GM19395 (cell line): ENCODE results near the gene RSF1.
A peak's percentile ranks its signal among the peaks of the same experiment; 100 is the strongest.

Source experiments
- ATAC-seq: cut with Tn5 transposase; IDR thresholded peaks from one replicate; pipeline ENCODE4 v1.9.1; 2021; ENCODE audit warnings: mild to moderate bottlenecking, moderate library complexity; ENCODE audit not compliant: unreplicated experiment

The RSF1 gene

GRCh38 chr11:77753230-77753629, 67.3 kb downstream of the RSF1 start:
- ATAC-seq: no peak

- no peak for ATAC-seq
Measured at GRCh38 chr11:77752516-77752915, 68.0 kb downstream of the RSF1 start.

DNA sequence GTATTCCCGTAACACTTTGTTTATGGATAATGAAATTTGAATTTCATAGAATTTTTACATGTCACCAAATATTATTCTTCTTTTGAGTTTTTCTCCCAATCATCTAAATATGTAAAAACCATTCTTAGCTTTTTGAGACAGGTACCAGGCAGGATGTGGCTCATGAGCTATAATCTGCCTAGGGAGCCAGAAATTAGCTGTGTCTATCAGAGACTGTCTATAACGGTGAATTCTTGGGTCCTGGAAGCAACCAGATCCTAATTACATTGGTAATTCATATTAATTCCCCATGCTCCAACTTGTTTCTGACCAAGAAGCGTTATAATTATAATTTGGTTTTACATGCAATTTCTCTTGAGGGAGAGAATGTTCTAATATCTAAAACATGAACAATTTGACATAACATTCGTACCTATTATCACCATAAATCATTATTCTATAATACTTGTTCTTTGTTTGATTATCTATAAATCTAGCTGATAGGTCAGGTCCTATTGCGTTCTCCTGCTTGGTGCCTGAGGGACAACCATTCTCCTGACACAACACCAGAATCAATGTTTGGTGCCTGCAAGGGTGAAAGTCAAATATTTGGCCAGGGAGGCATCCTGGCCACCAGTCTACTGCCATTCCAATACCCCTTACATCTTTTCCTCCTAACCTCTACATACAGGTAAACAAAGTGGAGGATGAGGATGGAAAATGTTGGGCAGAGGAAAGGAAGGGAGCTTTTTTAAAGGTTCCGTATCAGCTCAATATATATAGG, 69.9 kb downstream of the RSF1 start:
- no peak for ATAC-seq

GRCh38 chr11:77749232-77749631, 71.3 kb downstream of the RSF1 start:
- ATAC-seq: no peak

- no peak for ATAC-seq
Measured at GRCh38 chr11:77748266-77748665, 72.3 kb downstream of the RSF1 start.

- ATAC-seq: no peak
Measured at GRCh38 chr11:77747381-77747969, 73.0 kb downstream of the RSF1 start.

- ATAC-seq: no peak
Measured at GRCh38 chr11:77736473-77736872, 84.0 kb downstream of the RSF1 start.

DNA sequence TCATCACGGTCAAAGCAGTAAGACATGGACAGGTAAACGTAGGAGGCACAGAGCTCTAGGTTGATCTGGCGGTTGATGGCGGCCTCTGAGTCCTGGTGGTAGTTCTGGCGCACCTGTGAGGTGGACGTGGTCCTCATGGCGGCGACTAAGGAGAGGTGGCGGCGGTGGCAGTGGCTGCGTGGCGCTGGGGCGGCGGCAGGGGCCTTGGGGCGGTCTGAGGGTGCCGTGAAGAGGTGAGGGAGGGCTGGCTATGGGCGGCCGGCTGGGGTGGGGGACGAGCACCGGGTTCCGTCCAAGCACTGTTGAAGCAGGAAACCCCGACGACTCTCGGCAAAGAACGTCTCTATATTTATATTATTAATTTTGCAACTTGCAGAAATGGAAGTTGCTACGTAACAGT, 85.6 kb downstream of the RSF1 start:
- ATAC-seq: no peak

GRCh38 chr11:77732143-77732542, 88.4 kb downstream of the RSF1 start:
- no peak for ATAC-seq

DNA sequence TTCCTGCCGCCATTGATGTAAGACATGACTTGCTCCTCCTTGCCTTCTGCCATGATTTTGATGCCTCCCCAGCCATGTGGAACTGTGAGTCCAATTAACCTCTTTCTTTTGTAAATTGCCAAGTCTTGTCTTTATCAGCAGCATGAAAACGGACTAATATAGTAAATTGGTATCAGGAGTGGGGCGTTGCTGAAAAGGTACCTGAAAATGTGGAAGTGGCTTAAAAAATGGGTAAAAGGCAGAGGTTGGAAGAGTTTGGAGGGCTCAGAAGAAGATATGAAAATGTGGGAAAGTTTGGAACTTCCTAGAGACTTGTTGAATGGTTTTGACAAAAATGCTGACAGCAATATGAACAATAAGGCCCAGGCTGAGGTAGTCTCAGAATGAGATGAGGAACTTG, 89.7 kb downstream of the RSF1 start:
- no peak for ATAC-seq

DNA sequence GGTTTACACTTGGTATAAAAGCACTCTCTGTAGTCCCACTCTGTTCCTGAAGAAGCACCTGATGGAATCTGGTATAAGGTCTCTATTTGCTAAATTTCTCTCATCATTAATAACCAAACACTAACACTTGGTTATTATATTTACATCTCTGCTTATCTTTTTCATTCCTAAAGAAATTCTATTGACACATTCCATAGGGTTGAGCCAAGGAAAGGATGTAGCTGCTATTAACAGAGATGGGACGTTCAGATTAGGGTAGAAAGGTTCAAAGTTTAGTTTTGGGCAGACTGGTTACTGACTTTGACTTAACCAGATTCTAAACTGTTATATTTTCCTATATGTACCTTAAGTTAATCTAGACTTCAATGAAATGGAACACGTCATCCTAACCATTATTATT, 91.5 kb downstream of the RSF1 start:
- ATAC-seq: no peak

GRCh38 chr11:77728203-77728786, 92.2 kb downstream of the RSF1 start:
- no peak for ATAC-seq

GRCh38 chr11:77726524-77726923, 94.0 kb downstream of the RSF1 start:
- no peak for ATAC-seq

GRCh38 chr11:77725433-77725832, 95.1 kb downstream of the RSF1 start:
- peak; percentile 63 for ATAC-seq

- no peak for ATAC-seq
Measured at GRCh38 chr11:77724636-77725035, 95.9 kb downstream of the RSF1 start.

DNA sequence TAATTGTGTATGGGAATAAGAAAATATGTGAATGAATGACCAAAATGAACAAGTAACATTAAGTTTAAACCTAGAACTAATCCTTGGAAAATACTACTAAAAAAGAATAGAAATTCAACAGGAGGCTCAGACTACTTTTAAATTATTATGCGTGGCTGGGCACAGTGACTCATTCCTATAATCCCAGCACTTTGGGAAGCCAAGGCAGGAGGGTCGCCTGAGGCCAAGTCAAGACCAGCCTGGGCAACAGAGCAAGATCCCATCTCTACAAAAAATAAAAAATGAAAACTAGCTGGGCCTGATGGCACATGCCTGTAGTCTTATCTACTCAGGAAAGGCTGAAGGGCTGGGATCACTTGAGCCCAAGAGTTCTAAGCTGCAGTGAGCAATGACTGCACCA, 97.5 kb downstream of the RSF1 start:
- ATAC-seq: no peak

GRCh38 chr11:77710358-77710757, 110.2 kb downstream of the RSF1 start:
- no peak for ATAC-seq

GRCh38 chr11:77705876-77706579, 114.5 kb downstream of the RSF1 start:
- no peak for ATAC-seq

DNA sequence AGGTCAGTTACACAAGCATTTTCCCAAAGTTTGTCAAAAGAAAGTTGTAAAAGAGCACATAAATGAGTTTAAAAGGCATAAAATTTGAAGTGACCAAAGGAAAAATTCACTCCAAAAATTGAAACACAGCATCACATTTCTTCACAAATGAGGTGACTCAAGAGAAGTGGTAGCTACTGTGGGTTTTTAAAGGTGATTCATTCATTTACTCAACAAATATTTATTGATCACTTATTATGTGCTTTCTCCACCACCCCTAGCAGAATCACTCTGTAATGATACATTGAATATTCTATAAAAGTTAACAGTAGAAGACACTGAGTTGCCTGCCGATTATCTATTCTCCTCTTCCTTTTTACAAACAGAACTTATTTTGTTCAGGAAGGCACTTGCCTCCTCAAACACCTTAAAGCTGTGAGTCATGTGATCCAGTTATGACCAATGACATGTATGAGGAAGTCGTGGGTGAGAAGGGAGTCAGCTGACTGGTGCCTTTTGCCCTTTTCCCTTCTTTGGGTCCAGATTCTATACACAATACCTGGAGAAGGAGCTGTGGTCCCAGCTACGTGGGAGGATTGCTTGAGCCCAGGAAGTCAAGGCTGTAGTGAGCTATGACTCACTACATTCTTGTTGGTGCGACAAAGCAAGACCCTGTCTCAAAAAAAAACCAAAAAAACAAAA, 115.2 kb downstream of the RSF1 start:
- no peak for ATAC-seq

GRCh38 chr11:77704029-77704428, 116.5 kb downstream of the RSF1 start:
- no peak for ATAC-seq

DNA sequence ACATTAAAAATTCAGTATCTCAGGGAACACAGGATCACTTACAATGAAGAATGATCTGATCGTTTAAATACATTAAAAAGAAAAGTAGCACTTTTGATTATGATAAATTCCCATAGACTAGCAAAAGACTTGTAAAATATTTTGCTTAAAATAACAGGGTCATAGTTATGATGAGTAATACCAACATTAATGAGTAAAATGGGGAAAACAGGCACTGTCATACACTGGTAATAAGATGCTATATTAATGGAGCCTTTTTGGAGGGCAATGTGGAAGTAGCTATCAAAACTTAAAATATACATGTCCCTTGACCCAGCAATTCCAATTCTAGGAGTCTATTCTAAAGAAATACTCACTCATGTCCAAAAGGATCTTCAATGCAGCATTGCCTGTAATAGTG, 121.1 kb downstream of the RSF1 start:
- no peak for ATAC-seq
